Naive thymus-derived CD4-positive, alpha-beta T cell (primary cell): ENCODE results near the gene TECPR2. TPM values are rescaled to one million over a fixed set of nuclear protein-coding genes. Genes with fewer than 3 reads are reported as not detected.
"Not testable (repeated sequence)": the region's sequence is repeated elsewhere in the genome, so short reads cannot be mapped to it uniquely, and the experiment has no call there.

Experiments used
- ATAC-seq: fragments of 150-1000 bp; cut with Tn5 transposase; 2 replicates; pipeline ENCODE4 v1.10.0; 2021; ENCODE audit warnings: mild to moderate bottlenecking, moderate library complexity
- CTCF ChIA-PET: fragments of 350-600 bp; sonication (Branson Sonifier 250); formaldehyde crosslinking; loops from one replicate; lab custom pipeline; 2021; ENCODE audit warnings: antibody characterized with exemption; lab: Charles Lee
- POLR2A ChIA-PET: fragments of 350-600 bp; sonication (Branson Sonifier 250); formaldehyde crosslinking; loops from one replicate; lab custom pipeline; 2021; ENCODE audit warnings: antibody characterized with exemption, inconsistent platforms; lab: Charles Lee
- DNase-seq, 9 donors: peaks; one replicate each; pipeline versions ENCODE4 v3.0.0 to v3.0.0-alpha.2; 2020 to 2022; ENCODE audit warnings: mixed read lengths in 1 of 9
- H3K27ac ChIP-seq: one replicate; pipeline ENCODE4 v1.7.0; 2013; ENCODE audit warnings: mild to moderate bottlenecking, low read depth, low read length, moderate library complexity
- H3K27me3 ChIP-seq, 2 donors: one replicate each; pipeline ENCODE4 v1.7.0; 2013; ENCODE audit warnings: low read length in 2 of 2, mild to moderate bottlenecking in 2 of 2, moderate library complexity in 2 of 2; ENCODE audit not compliant: control insufficient read depth in 2 of 2, insufficient read depth in 2 of 2
- H3K36me3 ChIP-seq, 3 experiments: 1 replicate in 2 of 3; 2 replicates in 1 of 3; pipeline ENCODE4 v1.7.0; 2013; ENCODE audit warnings: low read length in 3 of 3, mild to moderate bottlenecking in 3 of 3, moderate library complexity in 1 of 3; ENCODE audit not compliant: insufficient read depth in 3 of 3, control insufficient read depth in 2 of 3
- H3K4me1 ChIP-seq, 2 donors: one replicate each; pipeline ENCODE4 v1.7.0; 2013; ENCODE audit warnings: low read length in 2 of 2, mild to moderate bottlenecking in 2 of 2, moderate library complexity in 1 of 2; ENCODE audit not compliant: control insufficient read depth in 2 of 2, insufficient read depth in 2 of 2
- H3K4me3 ChIP-seq: 2 replicates; pipeline ENCODE4 v1.7.0; 2013; ENCODE audit warnings: mild to moderate bottlenecking, low read length
- H3K9me3 ChIP-seq, 3 experiments: 1 replicate in 2 of 3; 2 replicates in 1 of 3; pipeline ENCODE4 v1.7.0; 2013; ENCODE audit warnings: low read length in 3 of 3; ENCODE audit not compliant: control insufficient read depth in 2 of 3
- H3K27ac Mint-ChIP-seq, 9 donors: one replicate each; pipeline ENCODE4 v1.8.0; 2020 to 2022; ENCODE audit warnings: mixed read lengths in 9 of 9, mild to moderate bottlenecking in 8 of 9, moderate library complexity in 5 of 9, inconsistent platforms in 2 of 9
- H3K27me3 Mint-ChIP-seq, 5 donors: one replicate each; pipeline ENCODE4 v1.8.0; 2021 to 2022; ENCODE audit warnings: mixed read lengths in 5 of 5, mild to moderate bottlenecking in 1 of 5
- H3K36me3 Mint-ChIP-seq, 5 donors: one replicate each; pipeline ENCODE4 v1.8.0; 2020 to 2022; ENCODE audit warnings: mixed read lengths in 5 of 5, mild to moderate bottlenecking in 3 of 5, inconsistent platforms in 1 of 5
- H3K4me1 Mint-ChIP-seq, 7 donors: one replicate each; pipeline ENCODE4 v1.8.0; 2020 to 2022; ENCODE audit warnings: mixed read lengths in 7 of 7, mild to moderate bottlenecking in 3 of 7, inconsistent platforms in 1 of 7
- H3K4me3 Mint-ChIP-seq, 10 donors: one replicate each; pipeline ENCODE4 v1.8.0; 2020 to 2022; ENCODE audit warnings: mild to moderate bottlenecking in 10 of 10, mixed read lengths in 10 of 10, moderate library complexity in 6 of 10, inconsistent platforms in 2 of 10
- H3K9me3 Mint-ChIP-seq, 11 donors: one replicate each; pipeline ENCODE4 v1.8.0; 2020 to 2022; ENCODE audit warnings: mixed read lengths in 11 of 11, mild to moderate bottlenecking in 4 of 11, inconsistent platforms in 1 of 11, moderate library complexity in 1 of 11
- intact Hi-C, 2 donors: fragments of 100-400 bp; cut with micrococcal nuclease; formaldehyde crosslinking; loops; one replicate each; pipeline ENCODE4 v1.15.1; 2023
- polyA plus RNA-seq, 2 donors: library from polyadenylated mRNA; unstranded; fragments of 300-500 nt; fragmentation: Illumina TruSeq; gene quantifications; one replicate each; pipeline ENCODE4 v1.2.3, GENCODE V29; 2021
- total RNA-seq, 6 experiments: library from RNA in 5 of 6; stranded (reverse) in 5 of 6; gene quantifications; 1 replicate in 5 of 6; 2 replicates in 1 of 6; pipeline ENCODE4 v1.2.3 and lab custom pipeline; 2021 to 2026

TECPR2 gene
- total and polyA plus RNA-seq, 7 experiments from 2014 or later, result 5.2 to 12.9 (median 10.0) TPM

- no peaks in the 10 kb centered on the region for H3K9me3 ChIP-seq
- intact Hi-C loops, result no loop called here
- H3K36me3 Mint-ChIP-seq, result peaks cover 12 to 56% (median 24%) of the 10 kb centered on the region in 5 donors
- ChIA-PET CTCF (no interaction called here), POLR2A (interaction anchor here (0.6 kb wide), 1 partner anchor 167 kb away, joined by 4 read pairs; no protein-coding TSS in a partner anchor)
- no peak overlapping the region for H3K4me3 ChIP-seq
- peaks cover 0 to 88% (median 9%) of the 10 kb centered on the region in 3 experiments for H3K36me3 ChIP-seq
- no peaks in the 10 kb centered on the region for H3K9me3 Mint-ChIP-seq
- H3K27ac Mint-ChIP-seq, result peak overlapping the region in 1 of 9 donors; percentile 74
- H3K27ac ChIP-seq, result no peak overlapping the region
- H3K4me1 Mint-ChIP-seq, result peaks cover 0 to 3% (median 0%) of the 10 kb centered on the region in 7 donors
- no peak for DNase-seq
- H3K27me3 ChIP-seq, result no peaks in the 10 kb centered on the region
- H3K4me3 Mint-ChIP-seq, result no peak overlapping the region
- H3K27me3 Mint-ChIP-seq, result no peaks in the 10 kb centered on the region
- no peaks in the 10 kb centered on the region for H3K4me1 ChIP-seq
- no peak for ATAC-seq
Measured at GRCh38 chr14:102351023-102351422, 11.7 kb upstream of the TECPR2 start.

- POLR2A ChIA-PET, result interaction anchor here (0.6 kb wide), 1 partner anchor 167 kb away, joined by 4 read pairs; no protein-coding TSS in a partner anchor
- H3K9me3 Mint-ChIP-seq, ATAC-seq, H3K27me3 Mint-ChIP-seq, H3K27ac Mint-ChIP-seq, H3K27me3 ChIP-seq, intact Hi-C loops, CTCF ChIA-PET, H3K9me3 ChIP-seq, H3K4me3 ChIP-seq, H3K27ac ChIP-seq, H3K4me1 Mint-ChIP-seq, DNase-seq, H3K4me3 Mint-ChIP-seq, H3K4me1 ChIP-seq: not testable (repeated sequence)
- H3K36me3 ChIP-seq, result peaks cover 0 to 88% (median 9%) of the 10 kb centered on the region in 3 experiments
- peaks cover 12 to 57% (median 24%) of the 10 kb centered on the region in 5 donors for H3K36me3 Mint-ChIP-seq
Measured at GRCh38 chr14:102351593-102351992, 11.1 kb upstream of the TECPR2 start.

- Histone ChIP-seq H3K36me3 (peaks cover 0 to 88% (median 9%) of the 10 kb centered on the region in 3 experiments), H3K9me3 (no peaks in the 10 kb centered on the region), H3K27ac (no peak overlapping the region), H3K4me3 (no peak overlapping the region), H3K4me1 (no peaks in the 10 kb centered on the region), H3K27me3 (no peaks in the 10 kb centered on the region)
- Mint-ChIP-seq H3K9me3 (no peaks in the 10 kb centered on the region), H3K36me3 (peaks cover 13 to 60% (median 27%) of the 10 kb centered on the region in 5 donors), H3K4me3 (no peak overlapping the region), H3K4me1 (peaks cover 0 to 6% (median 3%) of the 10 kb centered on the region in 7 donors), H3K27ac (peak overlapping the region in 2 of 9 donors; percentile 59 to 68), H3K27me3 (no peaks in the 10 kb centered on the region)
- DNase-seq, result no peak
- CTCF ChIA-PET, result no interaction called here
- intact Hi-C loops, result no loop called here
- POLR2A ChIA-PET, result interaction anchor here (0.6 kb wide), 1 partner anchor 501 kb away, joined by 4 read pairs; no protein-coding TSS in a partner anchor
- no peak for ATAC-seq
Measured at GRCh38 chr14:102352213-102352612, 10.5 kb upstream of the TECPR2 start.

GRCh38 chr14:102353126-102353619 lies 9.6 kb upstream of the TECPR2 start:
- DNase-seq (no peak), ATAC-seq (no peak)
- H3K36me3 Mint-ChIP-seq, result peaks cover 20 to 62% (median 32%) of the 10 kb centered on the region in 5 donors
- Histone ChIP-seq H3K36me3 (peaks cover 6 to 88% (median 9%) of the 10 kb centered on the region in 3 experiments), H3K4me1 (no peaks in the 10 kb centered on the region), H3K27me3 (no peaks in the 10 kb centered on the region), H3K9me3 (no peaks in the 10 kb centered on the region), H3K27ac (no peak overlapping the region), H3K4me3 (no peak overlapping the region)
- peaks cover 0 to 16% (median 8%) of the 10 kb centered on the region in 7 donors for H3K4me1 Mint-ChIP-seq
- no peaks in the 10 kb centered on the region for H3K9me3 Mint-ChIP-seq
- intact Hi-C loops, result no loop called here
- H3K27ac Mint-ChIP-seq, result no peak overlapping the region
- H3K27me3 Mint-ChIP-seq, result no peaks in the 10 kb centered on the region
- no peak overlapping the region for H3K4me3 Mint-ChIP-seq
- POLR2A ChIA-PET, result no interaction called here
- CTCF ChIA-PET, result interaction anchor here (0.7 kb wide), 1 partner anchor 163 kb away, joined by 3 read pairs; no protein-coding TSS in a partner anchor

GRCh38 chr14:102356280-102356679 lies 6.5 kb upstream of the TECPR2 start:
- ATAC-seq, result no peak
- no peaks in the 10 kb centered on the region for H3K4me1 ChIP-seq
- no peak overlapping the region for H3K27ac Mint-ChIP-seq
- no peaks in the 10 kb centered on the region for H3K9me3 Mint-ChIP-seq
- H3K4me3 ChIP-seq, result no peak overlapping the region
- no peak overlapping the region for H3K27ac ChIP-seq
- ChIA-PET CTCF (interaction anchor here (0.7 to 1.1 kb wide), 2 partner anchors 35 to 39 kb away, joined by 3 to 4 read pairs; no protein-coding TSS in a partner anchor), POLR2A (no interaction called here)
- H3K36me3 ChIP-seq, result peaks cover 7 to 68% (median 9%) of the 10 kb centered on the region in 3 experiments
- peaks cover 12 to 31% (median 24%) of the 10 kb centered on the region in 7 donors for H3K4me1 Mint-ChIP-seq
- H3K27me3 ChIP-seq, result no peaks in the 10 kb centered on the region
- no peak overlapping the region for H3K4me3 Mint-ChIP-seq
- no peak for DNase-seq
- intact Hi-C loops, result no loop called here
- H3K36me3 Mint-ChIP-seq, result peaks cover 9 to 48% (median 26%) of the 10 kb centered on the region in 5 donors
- H3K9me3 ChIP-seq, result no peaks in the 10 kb centered on the region
- H3K27me3 Mint-ChIP-seq, result no peaks in the 10 kb centered on the region

- Histone ChIP-seq H3K4me3 (no peak overlapping the region), H3K4me1 (peaks cover 6 to 15% of the 10 kb centered on the region in 2 donors), H3K9me3 (no peaks in the 10 kb centered on the region), H3K27ac (no peak overlapping the region), H3K27me3 (no peaks in the 10 kb centered on the region), H3K36me3 (peaks cover 3 to 45% (median 7%) of the 10 kb centered on the region in 3 experiments)
- ATAC-seq (no peak), DNase-seq (no peak)
- intact Hi-C loops, result no loop called here
- Mint-ChIP-seq H3K9me3 (no peaks in the 10 kb centered on the region), H3K27me3 (no peaks in the 10 kb centered on the region), H3K36me3 (peaks cover 9 to 31% (median 22%) of the 10 kb centered on the region in 5 donors), H3K4me3 (no peak overlapping the region), H3K27ac (no peak overlapping the region), H3K4me1 (peaks cover 17 to 46% (median 32%) of the 10 kb centered on the region in 7 donors)
- CTCF ChIA-PET, result interaction anchor here (1.0 kb wide), 1 partner anchor 9 kb away, joined by 3 read pairs; no protein-coding TSS in a partner anchor
- POLR2A ChIA-PET, result interaction anchor here (0.6 to 1.5 kb wide), 2 partner anchors 39 to 401 kb away, joined by 3 read pairs; partner anchors contain the start of gene ZNF839
Measured at GRCh38 chr14:102359341-102359740, 3.4 kb upstream of the TECPR2 start.
